Small intestine (tissue), 16 donors: ENCODE measurements around the gene CCDC50. TPM values are rescaled to one million over a fixed set of nuclear protein-coding genes. Genes with fewer than 3 reads are reported as not detected.

ENCODE experiments used
- DNase-seq, 2 donors: peaks; one replicate each; pipeline versions ENCODE4 v3.0.0 to v3.0.0-alpha.2; 2013
- FAIRE-seq: peaks from 2 replicates; lab custom pipeline; 2012; peaks lifted over from hg19 to GRCh38; lab: Jason Lieb, UNC
- H3K27ac ChIP-seq, 3 donors: one replicate each; pipeline ENCODE4 v1.5.1; 2013; ENCODE audit warnings: low read length in 2 of 3, mild to moderate bottlenecking in 2 of 3, control low read depth in 1 of 3, inconsistent platforms in 1 of 3, low read depth in 1 of 3, moderate library complexity in 1 of 3
- H3K27me3 ChIP-seq, 3 donors: one replicate each; pipeline ENCODE4 v1.6.1; 2013; ENCODE audit warnings: low read length in 3 of 3, inconsistent platforms in 1 of 3; ENCODE audit not compliant: control insufficient read depth in 3 of 3, insufficient read depth in 3 of 3
- H3K36me3 ChIP-seq, 3 donors: one replicate each; pipeline ENCODE4 v1.6.1; 2013; ENCODE audit warnings: low read length in 3 of 3, inconsistent platforms in 1 of 3, low read depth in 1 of 3, mild to moderate bottlenecking in 1 of 3, moderate library complexity in 1 of 3; ENCODE audit not compliant: control insufficient read depth in 3 of 3, insufficient read depth in 2 of 3
- H3K4me1 ChIP-seq, 3 donors: one replicate each; pipeline ENCODE4 v1.6.1; 2013; ENCODE audit warnings: low read length in 2 of 3, inconsistent platforms in 1 of 3, low read depth in 1 of 3, mild to moderate bottlenecking in 1 of 3, moderate library complexity in 1 of 3; ENCODE audit not compliant: control insufficient read depth in 3 of 3, insufficient read depth in 2 of 3
- H3K4me3 ChIP-seq, 3 donors: one replicate each; pipeline ENCODE4 v1.5.1; 2013; ENCODE audit warnings: low read length in 3 of 3, control low read depth in 1 of 3, inconsistent platforms in 1 of 3, low read depth in 1 of 3, mild to moderate bottlenecking in 1 of 3, moderate library complexity in 1 of 3
- H3K9me3 ChIP-seq, 2 donors: one replicate each; pipeline ENCODE4 v1.6.1; 2013; ENCODE audit warnings: low read depth in 1 of 2, low read length in 1 of 2; ENCODE audit not compliant: control insufficient read depth in 2 of 2, insufficient read depth in 1 of 2
- WGBS, 3 donors: extraction: QIAGEN DNeasy Blood & Tissue Kit; methylation state at CpG; one replicate each; pipeline ENCODE4 v1.1.7; 2013; 5-methylcytosine and 5-hydroxymethylcytosine counted together
- long read RNA-seq, 10 donors: transcript quantifications; one replicate each; lab custom pipeline, GENCODE V29; 2026
- polyA plus RNA-seq, 4 donors: library from polyadenylated mRNA; stranded (reverse) in 3 of 4; unstranded in 1 of 4; fragments of 200-250 nt in 3 of 4; fragments of 120-200 nt in 1 of 4; gene quantifications; one replicate each; pipeline versions ENCODE4 v1.2.1 to v1.2.3, GENCODE V29; 2013
- donor health status: healthy with polysubstance abuse.
- donor health status: control.
- donor health status: control.
- donor health status: Bipolar disorder and iron deficiency.
- donor health status: healthy.

The CCDC50 gene
- 10 to 100 TPM; 18.6 to 71.5 (median 26.6) TPM for polyA plus RNA-seq
- long read RNA-seq, donor 1, result 0 reads
- long read RNA-seq, donor 2, full-length matches to known transcripts, result 6 of 30 reads
- long read RNA-seq, donor 2, partial matches to known transcripts, result 24 of 30 reads
- long read RNA-seq, donor 2, other reads (novel, unspliced or antisense), result 0 of 30 reads
- long read RNA-seq, donor 3, full-length matches to known transcripts, result 3 of 48 reads
- long read RNA-seq, donor 3, partial matches to known transcripts, result 45 of 48 reads
- long read RNA-seq, donor 3, other reads (novel, unspliced or antisense), result 0 of 48 reads
- long read RNA-seq, donor 4, partial matches to known transcripts, result 0 of 1 reads
- long read RNA-seq, donor 4, other reads (novel, unspliced or antisense), result 0 of 1 reads
- long read RNA-seq, donor 5, full-length matches to known transcripts, result 1 of 9 reads
- long read RNA-seq, donor 5, partial matches to known transcripts, result 8 of 9 reads
- long read RNA-seq, donor 5, other reads (novel, unspliced or antisense), result 0 of 9 reads
- long read RNA-seq, donor 6, full-length matches to known transcripts, result 5 of 59 reads
- long read RNA-seq, donor 6, partial matches to known transcripts, result 54 of 59 reads
- long read RNA-seq, donor 6, other reads (novel, unspliced or antisense), result 0 of 59 reads
- long read RNA-seq, donor 7, result 0 reads
- long read RNA-seq, donor 8, result 0 reads
- long read RNA-seq, donor 9, partial matches to known transcripts, result 11 of 12 reads
- long read RNA-seq, donor 9, other reads (novel, unspliced or antisense), result 0 of 12 reads
- long read RNA-seq, donor 10, full-length matches to known transcripts, result 14 of 46 reads
- long read RNA-seq, donor 10, partial matches to known transcripts, result 32 of 46 reads
- long read RNA-seq, donor 10, other reads (novel, unspliced or antisense), result 0 of 46 reads

- H3K36me3 ChIP-seq, result no peaks in the 10 kb centered on the region
- no peaks in the 10 kb centered on the region for H3K9me3 ChIP-seq
- no peaks in the 10 kb centered on the region for H3K27me3 ChIP-seq
- DNase-seq, result peak; percentile 86 to 93
- WGBS, 3 donors, result 0 to 1% (median 0%) methylated on average over 44 to 63 of the region's 63 CpGs
- FAIRE-seq, result no peak
- H3K4me1 ChIP-seq, result peaks cover 0 to 10% (median 6%) of the 10 kb centered on the region in 3 donors
- peak within 1 kb of the TSS; percentile 90 to 100 (median 95) for H3K4me3 ChIP-seq
- H3K27ac ChIP-seq, result peak within 1 kb of the TSS; percentile 84 to 97 (median 91)
These were observed at the start of gene CCDC50 for GRCh38 chr3:191328962-191329653. Gene CCDC50, plus strand, starts transcription at chr3:191329394. Its CDS starts 281 bp downstream, at chr3:191329675.

- Histone ChIP-seq H3K27me3 (no peaks in the 10 kb centered on the region), H3K27ac (no peak overlapping the region), H3K9me3 (no peaks in the 10 kb centered on the region), H3K36me3 (no peaks in the 10 kb centered on the region), H3K4me1 (no peaks in the 10 kb centered on the region), H3K4me3 (no peak overlapping the region)
- FAIRE-seq, result no peak
- 30 to 53% (median 41%) methylated on average over 1 of the region's 1 CpG for WGBS, 3 donors
- DNase-seq, result no peak
These were observed 49.1 kb upstream of the CCDC50 start for GRCh38 chr3:191280111-191280510.

- H3K36me3 ChIP-seq, result no peaks in the 10 kb centered on the region
- no peak for DNase-seq
- no peaks in the 10 kb centered on the region for H3K4me1 ChIP-seq
- no peak for FAIRE-seq
- H3K27ac ChIP-seq, result no peak overlapping the region
- H3K9me3 ChIP-seq, result no peaks in the 10 kb centered on the region
- no peaks in the 10 kb centered on the region for H3K27me3 ChIP-seq
- H3K4me3 ChIP-seq, result no peak overlapping the region
These were observed 48.3 kb upstream of the CCDC50 start for GRCh38 chr3:191280882-191281281.

- H3K4me3 ChIP-seq, result no peak overlapping the region
- H3K36me3 ChIP-seq, result no peaks in the 10 kb centered on the region
- no peak for FAIRE-seq
- DNase-seq, result no peak
- H3K27ac ChIP-seq, result no peak overlapping the region
- H3K9me3 ChIP-seq, result no peaks in the 10 kb centered on the region
- H3K27me3 ChIP-seq, result no peaks in the 10 kb centered on the region
- H3K4me1 ChIP-seq, result no peaks in the 10 kb centered on the region
- 33 to 68% (median 34%) methylated on average over 4 of the region's 4 CpGs for WGBS, 3 donors
These were observed 46.7 kb upstream of the CCDC50 start for GRCh38 chr3:191282251-191283185.

- no peak overlapping the region for H3K4me3 ChIP-seq
These were observed 45.8 kb upstream of the CCDC50 start for GRCh38 chr3:191283400-191283799.

GRCh38 chr3:191290311-191291025 lies 38.7 kb upstream of the CCDC50 start:
- FAIRE-seq, result no peak
- WGBS, 3 donors, result 62 to 70% (median 67%) methylated on average over 4 of the region's 4 CpGs
- H3K27ac ChIP-seq, result no peak overlapping the region

More at GRCh38 chr3:191283400-191283799, 45.8 kb upstream of the CCDC50 start:
- Histone ChIP-seq H3K27me3 (no peaks in the 10 kb centered on the region), H3K4me1 (no peaks in the 10 kb centered on the region), H3K27ac (no peak overlapping the region), H3K9me3 (no peaks in the 10 kb centered on the region), H3K36me3 (no peaks in the 10 kb centered on the region)
- WGBS, 3 donors, result 61 to 88% (median 77%) methylated on average over 2 of the region's 2 CpGs
- FAIRE-seq (no peak), DNase-seq (no peak)

GRCh38 chr3:191292243-191293015 lies 36.8 kb upstream of the CCDC50 start:
- H3K9me3 ChIP-seq, result no peaks in the 10 kb centered on the region
- no peaks in the 10 kb centered on the region for H3K36me3 ChIP-seq
- H3K27me3 ChIP-seq, result no peaks in the 10 kb centered on the region
- FAIRE-seq, result no peak
- H3K27ac ChIP-seq, result no peak overlapping the region
- DNase-seq, result no peak
- H3K4me1 ChIP-seq, result no peaks in the 10 kb centered on the region
- 70 to 87% (median 72%) methylated on average over 5 of the region's 5 CpGs for WGBS, 3 donors
- H3K4me3 ChIP-seq, result no peak overlapping the region

More at GRCh38 chr3:191290311-191291025, 38.7 kb upstream of the CCDC50 start:
- Histone ChIP-seq H3K36me3 (no peaks in the 10 kb centered on the region), H3K27me3 (no peaks in the 10 kb centered on the region), H3K4me1 (no peaks in the 10 kb centered on the region), H3K9me3 (no peaks in the 10 kb centered on the region), H3K4me3 (no peak overlapping the region)
- DNase-seq, result no peak
